GM12865 (cell line): Measurements from ENCODE around the gene HUWE1.
A peak's percentile ranks its signal among the peaks of the same experiment; 100 is the strongest.

Experiments
- DNase-seq: peaks from one replicate; pipeline ENCODE4 v3.0.0; 2010; ENCODE audit warnings: low read depth
- H3K4me3 ChIP-seq: 2 replicates; pipeline ENCODE4 v1.5.1; 2011; ENCODE audit warnings: mild to moderate bottlenecking, low read depth, low read length, control low read depth
- CTCF ChIP-seq: IDR thresholded peaks from 2 replicates; pipeline ENCODE4 v1.5.1; 2011; ENCODE audit warnings: low read length, control low read depth, low read depth, inconsistent platforms; ENCODE audit not compliant: insufficient read depth; ENCODE audit errors: missing control alignments

The HUWE1 gene

GRCh38 chrX:53684415-53685192 is 1.9 kb downstream of the HUWE1 start:
- no peak for DNase-seq
- H3K4me3 ChIP-seq: peak overlapping the region; percentile 65
- TF ChIP-seq CTCF: no peak

- TF ChIP-seq CTCF: no peak
- peak overlapping the region; percentile 73 for H3K4me3 ChIP-seq
- peak; percentile 98 for DNase-seq
Measured at GRCh38 chrX:53683556-53684414, 2.7 kb downstream of the HUWE1 start.

- peak overlapping the region; percentile 73 for H3K4me3 ChIP-seq
- no peak for TF ChIP-seq CTCF
- DNase-seq: peak; percentile 61
Measured at GRCh38 chrX:53682885-53683555, 3.5 kb downstream of the HUWE1 start.

GRCh38 chrX:53681661-53682060 is 4.9 kb downstream of the HUWE1 start:
- H3K4me3 ChIP-seq: no peak overlapping the region
- no peak for TF ChIP-seq CTCF
- DNase-seq: no peak

- no peak overlapping the region for H3K4me3 ChIP-seq
- peak; percentile 11 for DNase-seq
- TF ChIP-seq CTCF: peak; percentile 16
Measured at GRCh38 chrX:53678667-53679066, 7.9 kb downstream of the HUWE1 start.

GRCh38 chrX:53677286-53677685 is 9.2 kb downstream of the HUWE1 start:
- H3K4me3 ChIP-seq: no peak overlapping the region
- no peak for DNase-seq
- no peak for TF ChIP-seq CTCF
